ENCODE measurements around the gene PTPN12. TPM values are rescaled to one million over a fixed set of nuclear protein-coding genes. Genes with fewer than 3 reads are reported as not detected.

PTPN12 gene
- polyA plus RNA-seq, 4 donors: 14.3 to 39.1 (median 21.9) TPM

DNA sequence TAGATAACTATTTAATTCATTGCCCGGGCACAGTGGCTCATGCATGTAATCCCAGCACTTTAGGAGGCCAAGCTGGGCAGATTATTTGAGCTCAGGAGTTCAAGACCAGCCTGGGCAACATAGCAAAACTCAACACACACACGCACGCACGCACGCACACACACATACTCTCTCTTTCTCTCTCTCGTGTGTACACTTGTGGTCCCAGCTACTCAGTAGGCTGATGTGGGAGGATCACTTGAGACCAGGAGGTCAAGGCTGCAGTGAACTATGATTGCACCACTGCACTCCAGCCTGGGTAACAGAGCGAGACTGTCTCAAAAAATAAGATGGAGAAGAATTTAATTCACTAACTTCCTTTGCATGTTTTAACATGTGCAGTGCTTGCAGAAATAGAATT, 38.1 kb downstream of the PTPN12 start:
- Histone ChIP-seq H3K36me3 (ENCODE audit: control insufficient read depth in 3 of 3, insufficient read depth in 2 of 3, low read depth in 1 of 3, low read length in 3 of 3) (peaks cover 2 to 21% (median 3%) of the 10 kb centered on the region in 3 donors), H3K4me3 (ENCODE audit: low read depth in 1 of 3, low read length in 3 of 3) (no peak overlapping the region), H3K27ac (ENCODE audit: low read depth in 1 of 3, low read length in 2 of 3) (no peak overlapping the region), H3K27me3 (ENCODE audit: control insufficient read depth in 3 of 3, insufficient read depth in 3 of 3, low read length in 3 of 3) (no peaks in the 10 kb centered on the region), H3K9me3 (ENCODE audit: control insufficient read depth in 2 of 2, insufficient read depth in 1 of 2, low read depth in 1 of 2, low read length in 1 of 2) (no peaks in the 10 kb centered on the region), H3K4me1 (ENCODE audit: control insufficient read depth in 3 of 3, insufficient read depth in 2 of 3, low read depth in 1 of 3, low read length in 2 of 3) (no peaks in the 10 kb centered on the region)
- 86 to 92% (median 88%) methylated on average over 7 of the region's 7 CpGs for WGBS, 3 donors
- DNase-seq (no peak), FAIRE-seq (no peak)

- FAIRE-seq (no peak), DNase-seq (no peak)
- Histone ChIP-seq H3K27me3 (ENCODE audit: control insufficient read depth in 3 of 3, insufficient read depth in 3 of 3, low read length in 3 of 3) (no peaks in the 10 kb centered on the region), H3K27ac (ENCODE audit: low read depth in 1 of 3, low read length in 2 of 3) (no peak overlapping the region), H3K4me3 (ENCODE audit: low read depth in 1 of 3, low read length in 3 of 3) (no peak overlapping the region), H3K36me3 (ENCODE audit: control insufficient read depth in 3 of 3, insufficient read depth in 2 of 3, low read depth in 1 of 3, low read length in 3 of 3) (peaks cover 2 to 23% (median 3%) of the 10 kb centered on the region in 3 donors), H3K4me1 (ENCODE audit: control insufficient read depth in 3 of 3, insufficient read depth in 2 of 3, low read depth in 1 of 3, low read length in 2 of 3) (no peaks in the 10 kb centered on the region), H3K9me3 (ENCODE audit: control insufficient read depth in 2 of 2, insufficient read depth in 1 of 2, low read depth in 1 of 2, low read length in 1 of 2) (no peaks in the 10 kb centered on the region)
- 97 to 99% (median 98%) methylated on average over 3 of the region's 3 CpGs for WGBS, 3 donors
These were observed 39.8 kb downstream of the PTPN12 start for GRCh38 chr7:77576856-77577255.

GRCh38 chr7:77579797-77580196, 42.7 kb downstream of the PTPN12 start:
- Histone ChIP-seq H3K27me3 (ENCODE audit: control insufficient read depth in 3 of 3, insufficient read depth in 3 of 3, low read length in 3 of 3) (no peaks in the 10 kb centered on the region), H3K27ac (ENCODE audit: low read depth in 1 of 3, low read length in 2 of 3) (no peak overlapping the region), H3K36me3 (ENCODE audit: control insufficient read depth in 3 of 3, insufficient read depth in 2 of 3, low read depth in 1 of 3, low read length in 3 of 3) (peaks cover 3 to 23% (median 3%) of the 10 kb centered on the region in 3 donors), H3K4me1 (ENCODE audit: control insufficient read depth in 3 of 3, insufficient read depth in 2 of 3, low read depth in 1 of 3, low read length in 2 of 3) (no peaks in the 10 kb centered on the region), H3K4me3 (ENCODE audit: low read depth in 1 of 3, low read length in 3 of 3) (no peak overlapping the region), H3K9me3 (ENCODE audit: control insufficient read depth in 2 of 2, insufficient read depth in 1 of 2, low read depth in 1 of 2, low read length in 1 of 2) (no peaks in the 10 kb centered on the region)
- FAIRE-seq: no peak
- no peak for DNase-seq

DNA sequence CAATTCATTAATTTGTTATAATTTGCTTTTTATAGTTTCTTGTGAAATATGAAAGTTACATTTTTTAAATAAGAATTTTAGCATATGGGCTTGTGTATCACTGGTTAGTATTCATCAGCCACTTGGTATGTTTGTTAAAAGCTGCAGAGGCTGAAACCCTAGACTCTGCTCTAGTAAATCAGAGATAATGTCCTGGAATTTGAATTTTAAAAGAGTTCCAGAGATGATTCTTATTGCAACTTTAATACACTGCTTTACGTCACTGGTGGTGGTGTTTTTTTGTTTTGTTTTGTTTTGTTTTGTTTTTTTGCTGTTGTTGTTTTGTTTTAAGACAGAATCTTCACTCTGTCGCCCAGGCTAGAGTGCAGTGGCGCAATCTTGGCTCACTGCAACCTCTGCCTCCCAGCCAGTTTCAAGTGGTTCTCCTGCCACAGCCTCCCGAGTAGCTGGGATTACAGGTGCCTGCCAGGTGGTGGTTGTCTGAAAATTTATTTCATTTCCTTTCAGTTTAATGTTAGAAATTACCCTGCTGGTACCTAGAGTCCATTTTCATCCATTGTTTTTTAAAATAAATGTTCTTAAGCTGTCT, 43.8 kb downstream of the PTPN12 start:
- H3K36me3 ChIP-seq (ENCODE audit: control insufficient read depth in 3 of 3, insufficient read depth in 2 of 3, low read depth in 1 of 3, low read length in 3 of 3): peaks cover 0 to 18% (median 3%) of the 10 kb centered on the region in 3 donors
- H3K27me3 ChIP-seq (ENCODE audit: control insufficient read depth in 3 of 3, insufficient read depth in 3 of 3, low read length in 3 of 3): no peaks in the 10 kb centered on the region
- no peak for FAIRE-seq
- H3K9me3 ChIP-seq (ENCODE audit: control insufficient read depth in 2 of 2, insufficient read depth in 1 of 2, low read depth in 1 of 2, low read length in 1 of 2): no peaks in the 10 kb centered on the region
- H3K4me3 ChIP-seq (ENCODE audit: low read depth in 1 of 3, low read length in 3 of 3): no peak overlapping the region
- WGBS, 3 donors: 75 to 87% (median 86%) methylated on average over 4 of the region's 4 CpGs
- no peak for DNase-seq
- no peaks in the 10 kb centered on the region for H3K4me1 ChIP-seq (ENCODE audit: control insufficient read depth in 3 of 3, insufficient read depth in 2 of 3, low read depth in 1 of 3, low read length in 2 of 3)
- H3K27ac ChIP-seq (ENCODE audit: low read depth in 1 of 3, low read length in 2 of 3): no peak overlapping the region

- FAIRE-seq (no peak), DNase-seq (no peak)
- no peak overlapping the region for H3K27ac ChIP-seq (ENCODE audit: low read depth in 1 of 3, low read length in 2 of 3)
- H3K4me3 ChIP-seq (ENCODE audit: low read depth in 1 of 3, low read length in 3 of 3): no peak overlapping the region
- 75 to 95% (median 91%) methylated on average over 2 of the region's 2 CpGs for WGBS, 3 donors
- no peaks in the 10 kb centered on the region for H3K9me3 ChIP-seq (ENCODE audit: control insufficient read depth in 2 of 2, insufficient read depth in 1 of 2, low read depth in 1 of 2, low read length in 1 of 2)
- H3K36me3 ChIP-seq (ENCODE audit: control insufficient read depth in 3 of 3, insufficient read depth in 2 of 3, low read depth in 1 of 3, low read length in 3 of 3): peaks cover 0 to 14% (median 5%) of the 10 kb centered on the region in 3 donors
- H3K27me3 ChIP-seq (ENCODE audit: control insufficient read depth in 3 of 3, insufficient read depth in 3 of 3, low read length in 3 of 3): no peaks in the 10 kb centered on the region
- no peaks in the 10 kb centered on the region for H3K4me1 ChIP-seq (ENCODE audit: control insufficient read depth in 3 of 3, insufficient read depth in 2 of 3, low read depth in 1 of 3, low read length in 2 of 3)
These were observed 50.2 kb downstream of the PTPN12 start for GRCh38 chr7:77587272-77587671.

GRCh38 chr7:77600952-77601351, 63.9 kb downstream of the PTPN12 start:
- H3K4me1 ChIP-seq (ENCODE audit: control insufficient read depth in 3 of 3, insufficient read depth in 2 of 3, low read depth in 1 of 3, low read length in 2 of 3): no peaks in the 10 kb centered on the region
- no peaks in the 10 kb centered on the region for H3K9me3 ChIP-seq (ENCODE audit: control insufficient read depth in 2 of 2, insufficient read depth in 1 of 2, low read depth in 1 of 2, low read length in 1 of 2)
- H3K27ac ChIP-seq (ENCODE audit: low read depth in 1 of 3, low read length in 2 of 3): no peak overlapping the region
- FAIRE-seq (no peak), DNase-seq (no peak)
- H3K36me3 ChIP-seq (ENCODE audit: control insufficient read depth in 3 of 3, insufficient read depth in 2 of 3, low read depth in 1 of 3, low read length in 3 of 3): peaks cover 3 to 35% (median 5%) of the 10 kb centered on the region in 3 donors
- H3K4me3 ChIP-seq (ENCODE audit: low read depth in 1 of 3, low read length in 3 of 3): no peak overlapping the region
- no peaks in the 10 kb centered on the region for H3K27me3 ChIP-seq (ENCODE audit: control insufficient read depth in 3 of 3, insufficient read depth in 3 of 3, low read length in 3 of 3)
- 86 to 91% (median 87%) methylated on average over 2 of the region's 2 CpGs for WGBS, 3 donors

DNA sequence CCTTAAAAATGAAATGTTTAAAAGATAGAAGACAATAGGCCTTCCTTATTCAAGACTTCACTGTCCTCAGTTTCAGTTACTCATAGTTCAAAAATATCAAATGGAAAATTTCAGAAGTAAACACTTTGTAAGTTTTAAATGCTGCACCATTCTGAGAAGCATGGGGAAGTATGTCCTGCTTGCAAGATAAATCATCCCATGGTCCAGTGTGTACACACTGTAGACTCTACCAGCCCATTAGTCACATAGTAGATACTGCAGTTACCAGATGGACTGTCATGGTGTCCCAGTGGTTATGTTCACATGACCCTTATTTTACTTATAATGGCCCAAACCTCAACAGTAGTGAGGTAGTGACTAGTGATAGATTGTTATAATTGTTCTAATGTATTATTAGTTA, 69.5 kb downstream of the PTPN12 start:
- no peak overlapping the region for H3K4me3 ChIP-seq (ENCODE audit: low read depth in 1 of 3, low read length in 3 of 3)
- no peak for DNase-seq
- no peaks in the 10 kb centered on the region for H3K27me3 ChIP-seq (ENCODE audit: control insufficient read depth in 3 of 3, insufficient read depth in 3 of 3, low read length in 3 of 3)
- H3K9me3 ChIP-seq (ENCODE audit: control insufficient read depth in 2 of 2, insufficient read depth in 1 of 2, low read depth in 1 of 2, low read length in 1 of 2): no peaks in the 10 kb centered on the region
- H3K4me1 ChIP-seq (ENCODE audit: control insufficient read depth in 3 of 3, insufficient read depth in 2 of 3, low read depth in 1 of 3, low read length in 2 of 3): no peaks in the 10 kb centered on the region
- peaks cover 2 to 33% (median 6%) of the 10 kb centered on the region in 3 donors for H3K36me3 ChIP-seq (ENCODE audit: control insufficient read depth in 3 of 3, insufficient read depth in 2 of 3, low read depth in 1 of 3, low read length in 3 of 3)
- FAIRE-seq: no peak
- H3K27ac ChIP-seq (ENCODE audit: low read depth in 1 of 3, low read length in 2 of 3): no peak overlapping the region

DNA sequence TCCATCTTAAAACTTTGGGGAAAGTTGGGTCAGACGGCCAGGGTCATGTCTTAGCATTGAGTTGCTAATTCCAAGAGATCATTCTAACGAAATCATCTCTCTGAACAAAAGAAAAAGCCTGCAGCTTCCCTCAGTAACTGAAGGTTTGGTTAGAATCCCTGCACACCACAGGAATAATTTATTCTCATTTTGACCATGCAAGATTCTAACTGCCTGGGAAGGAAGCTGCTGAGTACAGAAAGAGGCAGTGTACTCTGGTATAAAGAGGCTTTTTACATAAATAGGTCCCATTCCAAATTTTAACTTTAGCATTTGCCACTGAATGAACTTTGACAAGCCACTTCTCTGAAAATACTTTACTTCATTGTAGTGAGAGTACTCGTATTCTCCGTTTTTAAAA, 82.2 kb downstream of the PTPN12 start:
- Histone ChIP-seq H3K9me3 (ENCODE audit: control insufficient read depth in 2 of 2, insufficient read depth in 1 of 2, low read depth in 1 of 2, low read length in 1 of 2) (no peaks in the 10 kb centered on the region), H3K36me3 (ENCODE audit: control insufficient read depth in 3 of 3, insufficient read depth in 2 of 3, low read depth in 1 of 3, low read length in 3 of 3) (peaks cover 3 to 29% (median 7%) of the 10 kb centered on the region in 3 donors), H3K27me3 (ENCODE audit: control insufficient read depth in 3 of 3, insufficient read depth in 3 of 3, low read length in 3 of 3) (no peaks in the 10 kb centered on the region), H3K4me1 (ENCODE audit: control insufficient read depth in 3 of 3, insufficient read depth in 2 of 3, low read depth in 1 of 3, low read length in 2 of 3) (no peaks in the 10 kb centered on the region), H3K27ac (ENCODE audit: low read depth in 1 of 3, low read length in 2 of 3) (no peak overlapping the region), H3K4me3 (ENCODE audit: low read depth in 1 of 3, low read length in 3 of 3) (no peak overlapping the region)
- FAIRE-seq (no peak), DNase-seq (no peak)
- 90 to 96% (median 93%) methylated on average over 4 of the region's 4 CpGs for WGBS, 3 donors

All from small intestine (tissue), 7 donors.